HG03066 (cell line): Measurements from ENCODE around the gene KSR1.
"Not testable (repeated sequence)": the region's sequence is repeated elsewhere in the genome, so short reads cannot be mapped to it uniquely, and the experiment has no call there.

ENCODE experiments used
- ATAC-seq: cut with Tn5 transposase; IDR thresholded peaks from one replicate; pipeline ENCODE4 v1.9.1; 2021; ENCODE audit warnings: low read depth; ENCODE audit not compliant: unreplicated experiment

Gene KSR1

GRCh38 chr17:27667656-27668487 lies 211.6 kb downstream of the KSR1 start:
- ATAC-seq, result no peak

- no peak for ATAC-seq
Measured at GRCh38 chr17:27668488-27668823, 212.2 kb downstream of the KSR1 start.

- ATAC-seq, result no peak
Measured at GRCh38 chr17:27669136-27669535, 212.9 kb downstream of the KSR1 start.

GRCh38 chr17:27669850-27670249 lies 213.6 kb downstream of the KSR1 start:
- ATAC-seq, result no peak

- no peak for ATAC-seq
Measured at GRCh38 chr17:27670791-27671590, 214.7 kb downstream of the KSR1 start.

- no peak for ATAC-seq
Measured at GRCh38 chr17:27671591-27671910, 215.3 kb downstream of the KSR1 start.

- not testable (repeated sequence) for ATAC-seq
Measured at GRCh38 chr17:27671977-27672480, 215.8 kb downstream of the KSR1 start.

GRCh38 chr17:27674335-27674734 lies 218.1 kb downstream of the KSR1 start:
- ATAC-seq, result no peak
